Measurements from ENCODE around the gene ZNF225.
"Not testable (repeated sequence)": the region's sequence is repeated elsewhere in the genome, so short reads cannot be mapped to it uniquely, and the experiment has no call there.

ZNF225 gene

DNA sequence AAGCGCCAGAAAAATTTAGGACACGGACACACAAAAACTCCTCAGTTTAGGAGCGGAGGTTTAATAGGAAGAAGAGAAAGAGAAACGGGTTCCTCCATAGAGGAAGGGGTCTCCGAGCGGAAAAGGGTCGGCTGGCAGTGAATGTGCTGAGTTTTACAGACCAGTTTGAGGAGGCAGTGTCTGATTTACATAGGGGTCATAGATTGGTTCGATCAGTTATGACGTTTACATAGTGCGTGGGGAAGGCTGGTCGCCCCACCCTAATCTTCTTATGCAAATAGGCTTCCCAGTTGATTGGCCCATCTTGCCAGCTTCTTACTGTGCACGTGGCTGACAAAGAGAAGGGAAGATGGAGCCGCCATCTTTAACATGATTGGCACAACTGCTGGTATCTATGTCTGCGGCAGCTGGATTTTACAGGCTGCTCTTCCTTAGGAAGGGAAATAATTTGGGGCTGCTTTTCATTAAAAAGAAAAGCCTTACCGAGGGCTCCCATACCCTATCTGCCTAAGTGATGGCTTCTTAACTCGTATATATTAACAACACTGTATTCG is 1.2 kb upstream of the ZNF225 start:
- no peaks in the 10 kb centered on the region for H3K79me2 ChIP-seq (ENCODE audit: control insufficient read depth, low read length)
- no peak overlapping the region for H3K4me2 ChIP-seq (ENCODE audit: low read length)
- H3K4me3 ChIP-seq (ENCODE audit: low read length) = no peak overlapping the region

DNA sequence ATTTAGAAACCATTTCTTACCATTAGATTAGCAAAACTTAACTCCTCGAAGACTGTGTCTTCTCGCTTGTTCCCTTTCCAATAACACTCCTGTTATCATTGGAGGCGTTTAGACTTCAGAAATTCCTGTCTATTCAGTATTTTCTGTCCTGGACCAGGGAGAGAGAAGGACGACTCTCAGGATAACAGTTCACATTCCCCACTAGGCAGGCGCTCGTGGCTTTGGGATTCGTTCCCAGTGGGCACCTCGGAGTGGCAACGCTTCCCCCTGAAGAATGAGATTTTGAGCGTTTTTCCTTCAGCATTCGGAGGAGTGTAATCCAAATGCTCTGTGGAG is 429 bp upstream of the ZNF225 start:
- peak overlapping the region; percentile 71 for H3K4me3 ChIP-seq (ENCODE audit: low read length)
- H3K36me3 ChIP-seq (ENCODE audit: control insufficient read depth, low read length) = no peaks in the 10 kb centered on the region
- no peaks in the 10 kb centered on the region for H3F3A ChIP-seq (ENCODE audit: control insufficient read depth, insufficient read depth)
- peaks cover 19% of the 10 kb centered on the region for H3K9me3 ChIP-seq (ENCODE audit: control insufficient read depth, insufficient read depth, low read length)
- peak overlapping the region; percentile 58 for H3K4me2 ChIP-seq (ENCODE audit: low read length)
- no peaks in the 10 kb centered on the region for H3K9me2 ChIP-seq (replicated peaks; ENCODE audit: control insufficient read depth, low read length)
- H3K4me1 ChIP-seq (ENCODE audit: control insufficient read depth, low read length) = no peaks in the 10 kb centered on the region; the same call in 1 of the 2 replicates
- H3K79me2 ChIP-seq (ENCODE audit: control insufficient read depth, low read length) = no peaks in the 10 kb centered on the region
- TF ChIP-seq EZH2phosphoT487 (IDR thresholded peaks at IDR 0.05; ENCODE audit: borderline replicate concordance, low read length) = no peak
- TF ChIP-seq, protein P1, sequence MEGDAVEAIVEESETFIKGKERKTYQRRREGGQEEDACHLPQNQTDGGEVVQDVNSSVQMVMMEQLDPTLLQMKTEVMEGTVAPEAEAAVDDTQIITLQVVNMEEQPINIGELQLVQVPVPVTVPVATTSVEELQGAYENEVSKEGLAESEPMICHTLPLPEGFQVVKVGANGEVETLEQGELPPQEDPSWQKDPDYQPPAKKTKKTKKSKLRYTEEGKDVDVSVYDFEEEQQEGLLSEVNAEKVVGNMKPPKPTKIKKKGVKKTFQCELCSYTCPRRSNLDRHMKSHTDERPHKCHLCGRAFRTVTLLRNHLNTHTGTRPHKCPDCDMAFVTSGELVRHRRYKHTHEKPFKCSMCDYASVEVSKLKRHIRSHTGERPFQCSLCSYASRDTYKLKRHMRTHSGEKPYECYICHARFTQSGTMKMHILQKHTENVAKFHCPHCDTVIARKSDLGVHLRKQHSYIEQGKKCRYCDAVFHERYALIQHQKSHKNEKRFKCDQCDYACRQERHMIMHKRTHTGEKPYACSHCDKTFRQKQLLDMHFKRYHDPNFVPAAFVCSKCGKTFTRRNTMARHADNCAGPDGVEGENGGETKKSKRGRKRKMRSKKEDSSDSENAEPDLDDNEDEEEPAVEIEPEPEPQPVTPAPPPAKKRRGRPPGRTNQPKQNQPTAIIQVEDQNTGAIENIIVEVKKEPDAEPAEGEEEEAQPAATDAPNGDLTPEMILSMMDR (IDR thresholded peaks at IDR 0.05; ENCODE audit: low read depth, low read length, poor library complexity, severe bottlenecking) = no peak
- no peaks in the 10 kb centered on the region for H4K20me1 ChIP-seq (ENCODE audit: control insufficient read depth, insufficient read depth, low read depth, low read length)
- no peak overlapping the region for H3K27ac ChIP-seq (ENCODE audit: low read depth, low read length)
- H3K27me3 ChIP-seq (ENCODE audit: control insufficient read depth, low read length) = no peaks in the 10 kb centered on the region

More for the DNA sequence above, 1.2 kb upstream of the ZNF225 start:
- no peaks in the 10 kb centered on the region for H3K27me3 ChIP-seq (ENCODE audit: control insufficient read depth, low read length)
- peaks cover 24% of the 10 kb centered on the region for H3K9me3 ChIP-seq (ENCODE audit: control insufficient read depth, insufficient read depth, low read length)
- no peaks in the 10 kb centered on the region for H3F3A ChIP-seq (ENCODE audit: control insufficient read depth, insufficient read depth)
- no peaks in the 10 kb centered on the region; the same call in 1 of the 2 replicates for H3K4me1 ChIP-seq (ENCODE audit: control insufficient read depth, low read length)
- H3K9me2 ChIP-seq (replicated peaks; ENCODE audit: control insufficient read depth, low read length) = no peaks in the 10 kb centered on the region
- H3K27ac ChIP-seq (ENCODE audit: low read depth, low read length) = no peak overlapping the region
- no peaks in the 10 kb centered on the region; the same call in 1 of the 2 replicates for H3K36me3 ChIP-seq (ENCODE audit: control insufficient read depth, low read length)
- no peak for TF ChIP-seq EZH2phosphoT487 (IDR thresholded peaks at IDR 0.05; ENCODE audit: borderline replicate concordance, low read length)
- TF ChIP-seq, protein P1 (IDR thresholded peaks at IDR 0.05; ENCODE audit: low read depth, low read length, poor library complexity, severe bottlenecking) = no peak
- no peaks in the 10 kb centered on the region for H4K20me1 ChIP-seq (ENCODE audit: control insufficient read depth, insufficient read depth, low read depth, low read length)

DNA sequence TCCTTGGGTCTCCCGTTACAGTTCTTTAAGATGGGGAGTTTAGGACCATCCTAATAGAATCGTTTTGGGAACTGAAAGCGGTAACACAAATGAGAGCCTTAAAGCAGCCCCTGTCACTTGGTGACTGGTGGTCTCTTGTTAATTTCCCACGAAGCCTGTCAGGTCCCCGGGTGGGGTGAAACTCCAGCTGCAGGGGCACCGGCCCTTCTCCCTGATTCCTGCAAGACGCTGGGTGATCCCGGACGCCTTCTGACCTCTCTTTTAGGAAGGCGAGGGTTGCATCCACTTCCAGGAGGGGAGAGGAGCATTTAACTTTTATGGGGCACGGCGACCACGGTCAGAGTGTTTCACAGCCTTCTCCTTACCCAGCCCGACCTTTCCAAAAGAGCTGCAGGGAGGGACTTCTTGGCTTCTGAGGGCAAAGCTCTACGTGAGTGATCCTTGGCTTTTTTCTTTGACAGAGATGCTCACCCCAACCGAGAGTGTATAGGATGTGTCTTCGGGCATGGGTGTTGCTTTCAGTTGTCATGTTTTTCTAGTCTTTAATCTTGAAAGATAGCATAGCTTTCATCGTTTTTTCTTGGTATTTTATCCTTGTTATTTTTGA is 688 bp downstream of the ZNF225 start:
- Histone ChIP-seq H3K9me3 (ENCODE audit: control insufficient read depth, insufficient read depth, low read length) (peaks cover 15% of the 10 kb centered on the region), H3F3A (ENCODE audit: control insufficient read depth, insufficient read depth) (no peaks in the 10 kb centered on the region), H3K27ac (ENCODE audit: low read depth, low read length) (no peak overlapping the region), H3K27me3 (ENCODE audit: control insufficient read depth, low read length) (no peaks in the 10 kb centered on the region), H3K36me3 (ENCODE audit: control insufficient read depth, low read length) (no peaks in the 10 kb centered on the region), H4K20me1 (ENCODE audit: control insufficient read depth, insufficient read depth, low read depth, low read length) (no peaks in the 10 kb centered on the region), H3K9me2 (replicated peaks; ENCODE audit: control insufficient read depth, low read length) (no peaks in the 10 kb centered on the region), H3K4me2 (ENCODE audit: low read length) (peak overlapping the region; percentile 58), H3K4me1 (ENCODE audit: control insufficient read depth, low read length) (no peaks in the 10 kb centered on the region; the same call in 1 of the 2 replicates), H3K4me3 (ENCODE audit: low read length) (peak overlapping the region; percentile 71), H3K79me2 (ENCODE audit: control insufficient read depth, low read length) (no peaks in the 10 kb centered on the region)
- TF ChIP-seq, protein P1 (IDR thresholded peaks at IDR 0.05; ENCODE audit: low read depth, low read length, poor library complexity, severe bottlenecking) = no peak
- TF ChIP-seq EZH2phosphoT487 (IDR thresholded peaks at IDR 0.05; ENCODE audit: borderline replicate concordance, low read length) = no peak

DNA sequence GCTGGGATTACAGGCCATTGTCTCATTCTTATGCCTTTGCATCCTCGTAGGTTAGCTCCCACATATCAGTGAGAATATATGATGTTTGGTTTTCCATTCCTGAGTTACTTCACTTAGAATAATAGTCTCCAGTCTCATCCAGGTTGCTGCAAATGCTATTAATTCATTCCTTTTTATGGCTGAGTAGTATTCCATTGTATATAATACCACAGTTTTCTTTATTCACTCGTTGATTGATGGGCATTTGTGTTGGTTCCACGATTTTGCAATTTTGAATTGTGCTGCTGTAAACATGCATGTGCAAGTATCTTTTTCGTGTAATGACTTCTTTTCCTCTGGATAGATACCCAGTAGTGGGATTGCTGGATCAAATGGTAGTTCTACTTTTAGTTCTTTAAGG is 8.0 kb downstream of the ZNF225 start:
- not testable (repeated sequence) for H3K79me2 ChIP-seq (ENCODE audit: control insufficient read depth, low read length); H3K9me2 ChIP-seq (replicated peaks; ENCODE audit: control insufficient read depth, low read length); H3K27me3 ChIP-seq (ENCODE audit: control insufficient read depth, low read length); H3K4me1 ChIP-seq (ENCODE audit: control insufficient read depth, low read length); H3K36me3 ChIP-seq (ENCODE audit: control insufficient read depth, low read length); H3K4me3 ChIP-seq (ENCODE audit: low read length); H4K20me1 ChIP-seq (ENCODE audit: control insufficient read depth, insufficient read depth, low read depth, low read length); H3F3A ChIP-seq (ENCODE audit: control insufficient read depth, insufficient read depth); H3K4me2 ChIP-seq (ENCODE audit: low read length); H3K27ac ChIP-seq (ENCODE audit: low read depth, low read length); H3K9me3 ChIP-seq (ENCODE audit: control insufficient read depth, insufficient read depth, low read length)
